Hepatocyte (in vitro differentiated cells): ENCODE results near the gene WHRN. TPM values are rescaled to one million over a fixed set of nuclear protein-coding genes. Genes with fewer than 3 reads are reported as not detected.

Experiments used
- DNase-seq: peaks from one replicate; pipeline ENCODE4 v3.0.0-alpha.2; 2016; ENCODE audit warnings: low spot score
- H2AFZ ChIP-seq: fragments of 200-600 bp; sonication (generic); 2 replicates; pipeline ENCODE4 v1.6.0; 2016; ENCODE audit warnings: antibody characterized with exemption, mild to moderate bottlenecking
- H3K27ac ChIP-seq: fragments of 200-600 bp; sonication (generic); 2 replicates; pipeline ENCODE4 v1.5.1; 2016; ENCODE audit warnings: mild to moderate bottlenecking
- H3K27me3 ChIP-seq: fragments of 200-600 bp; sonication (generic); 2 replicates; pipeline ENCODE4 v1.6.1; 2016
- H3K36me3 ChIP-seq: fragments of 200-600 bp; sonication (generic); replicated peaks from 2 replicates; pipeline ENCODE4 v1.5.1; 2016; ENCODE audit warnings: low read depth; ENCODE audit not compliant: insufficient read depth
- H3K4me1 ChIP-seq: fragments of 200-600 bp; sonication (generic); 2 replicates; pipeline ENCODE4 v1.5.1; 2016; ENCODE audit warnings: mild to moderate bottlenecking, moderate library complexity; ENCODE audit not compliant: insufficient read depth
- H3K4me2 ChIP-seq: fragments of 200-600 bp; sonication (generic); 2 replicates; pipeline ENCODE4 v1.6.0; 2016
- H3K4me3 ChIP-seq: fragments of 200-600 bp; sonication (generic); 2 replicates; pipeline ENCODE4 v1.5.1; 2016; ENCODE audit warnings: mild to moderate bottlenecking
- H3K79me2 ChIP-seq: fragments of 200-600 bp; sonication (generic); 2 replicates; pipeline ENCODE4 v1.6.0; 2017; ENCODE audit warnings: mild to moderate bottlenecking
- H3K9me2 ChIP-seq: fragments of 200-600 bp; sonication (generic); replicated peaks from 2 replicates; pipeline ENCODE4 v1.6.0; 2017; ENCODE audit warnings: mild to moderate bottlenecking; ENCODE audit not compliant: insufficient read depth
- H3K9me3 ChIP-seq: fragments of 200-600 bp; sonication (generic); 2 replicates; pipeline ENCODE4 v1.5.1; 2016; ENCODE audit warnings: low read depth, mild to moderate bottlenecking
- H4K20me1 ChIP-seq: fragments of 200-600 bp; sonication (generic); 2 replicates; pipeline ENCODE4 v1.6.0; 2016; ENCODE audit warnings: mild to moderate bottlenecking; ENCODE audit not compliant: insufficient read depth, poor library complexity, severe bottlenecking
- EZH2 ChIP-seq: fragments of 200-600 bp; sonication (generic); IDR thresholded peaks from 2 replicates; pipeline ENCODE4 v1.6.1; 2016; ENCODE audit warnings: antibody characterized with exemption, mild to moderate bottlenecking, borderline replicate concordance
- EZH2phosphoT487 ChIP-seq: fragments of 200-600 bp; sonication (generic); IDR thresholded peaks from one replicate; pipeline ENCODE4 v1.6.1; 2018; ENCODE audit warnings: antibody characterized with exemption, mild to moderate bottlenecking, low read depth, moderate library complexity; ENCODE audit not compliant: unreplicated experiment, severe bottlenecking
- WGBS: methylation state at CpG from one replicate; pipeline ENCODE4 v1.1.6; 2016; ENCODE audit warnings: low lambda C conversion rate; ENCODE audit errors: missing lambda C conversion rate; 5-methylcytosine and 5-hydroxymethylcytosine counted together
- polyA plus RNA-seq: library from polyadenylated mRNA; unstranded; fragments of >200 nt; fragmentation: Nextera tagmentation; extraction: Ambion mirVana; gene quantifications from 2 replicates; pipeline ENCODE4 v1.2.1, GENCODE V29; 2016
- total RNA-seq: library from RNA; depleted of rRNA; stranded (reverse); fragments of >200 nt; gene quantifications from 2 replicates; pipeline ENCODE4 v1.2.3, GENCODE V29; 2014
- TF ChIP-seq, protein P1 (sequence below): fragments of 200-600 bp; sonication (generic); IDR thresholded peaks from 2 replicates; pipeline ENCODE4 v1.5.1; 2016; ENCODE audit warnings: antibody characterized with exemption, mild to moderate bottlenecking; ENCODE audit not compliant: poor library complexity

WHRN gene
- total and polyA plus RNA-seq, 2 experiments from 2014 or later, result 3.2 to 6.6 TPM

DNA sequence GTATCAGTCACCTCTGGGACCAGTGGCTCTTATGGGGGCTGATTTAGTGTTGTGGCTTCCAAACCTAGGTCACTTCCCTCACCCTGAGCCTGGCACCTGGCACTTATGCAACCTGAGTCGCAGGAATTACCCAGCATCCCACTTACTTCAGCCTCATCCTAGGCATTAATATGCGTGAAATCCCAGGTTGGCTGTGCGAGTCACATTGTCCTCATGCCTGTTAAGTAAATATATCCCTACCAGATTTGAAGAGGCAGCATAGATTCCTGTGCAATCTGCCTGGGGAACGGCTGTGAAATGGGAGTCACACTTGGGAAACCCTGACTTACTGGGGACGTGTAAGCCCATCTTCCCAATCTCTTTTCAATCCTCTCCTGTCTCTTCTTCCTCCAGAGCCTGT is 74.8 kb downstream of the WHRN start:
- Histone ChIP-seq H3K4me3 (no peak overlapping the region), H3K27ac (no peak overlapping the region), H3K4me2 (no peak overlapping the region), H3K9me2 (no peaks in the 10 kb centered on the region), H2AFZ (no peak overlapping the region), H3K4me1 (no peaks in the 10 kb centered on the region), H3K36me3 (no peaks in the 10 kb centered on the region), H3K79me2 (no peaks in the 10 kb centered on the region), H4K20me1 (no peaks in the 10 kb centered on the region), H3K9me3 (no peaks in the 10 kb centered on the region), H3K27me3 (no peaks in the 10 kb centered on the region)
- WGBS, result 84% methylated on average over 5 of the region's 5 CpGs
- no peak for DNase-seq
- TF ChIP-seq, protein P1, sequence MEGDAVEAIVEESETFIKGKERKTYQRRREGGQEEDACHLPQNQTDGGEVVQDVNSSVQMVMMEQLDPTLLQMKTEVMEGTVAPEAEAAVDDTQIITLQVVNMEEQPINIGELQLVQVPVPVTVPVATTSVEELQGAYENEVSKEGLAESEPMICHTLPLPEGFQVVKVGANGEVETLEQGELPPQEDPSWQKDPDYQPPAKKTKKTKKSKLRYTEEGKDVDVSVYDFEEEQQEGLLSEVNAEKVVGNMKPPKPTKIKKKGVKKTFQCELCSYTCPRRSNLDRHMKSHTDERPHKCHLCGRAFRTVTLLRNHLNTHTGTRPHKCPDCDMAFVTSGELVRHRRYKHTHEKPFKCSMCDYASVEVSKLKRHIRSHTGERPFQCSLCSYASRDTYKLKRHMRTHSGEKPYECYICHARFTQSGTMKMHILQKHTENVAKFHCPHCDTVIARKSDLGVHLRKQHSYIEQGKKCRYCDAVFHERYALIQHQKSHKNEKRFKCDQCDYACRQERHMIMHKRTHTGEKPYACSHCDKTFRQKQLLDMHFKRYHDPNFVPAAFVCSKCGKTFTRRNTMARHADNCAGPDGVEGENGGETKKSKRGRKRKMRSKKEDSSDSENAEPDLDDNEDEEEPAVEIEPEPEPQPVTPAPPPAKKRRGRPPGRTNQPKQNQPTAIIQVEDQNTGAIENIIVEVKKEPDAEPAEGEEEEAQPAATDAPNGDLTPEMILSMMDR, result no peak
- no peak for TF ChIP-seq EZH2
- TF ChIP-seq EZH2phosphoT487, result no peak

DNA sequence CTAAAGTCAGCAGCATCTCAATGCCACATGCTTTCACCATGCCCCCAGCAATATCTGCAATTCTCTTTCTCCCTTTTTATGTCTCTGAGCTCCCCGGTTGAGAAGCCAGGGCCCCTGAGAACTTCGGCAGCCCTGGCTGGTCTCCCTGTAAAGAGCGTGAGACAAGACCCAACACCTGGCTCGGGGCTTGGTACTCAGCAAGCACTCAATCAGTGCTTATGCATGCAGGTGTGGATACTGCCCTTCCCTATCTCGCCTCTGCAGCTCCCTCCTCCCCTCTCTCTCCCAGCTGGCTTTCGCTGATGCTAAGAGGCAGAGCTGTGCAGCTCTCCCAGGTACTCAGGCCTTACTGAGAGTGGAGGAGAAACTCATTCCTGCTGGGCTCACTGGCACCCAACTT is 75.8 kb downstream of the WHRN start:
- H3K4me1 ChIP-seq, result no peaks in the 10 kb centered on the region
- no peak overlapping the region for H2AFZ ChIP-seq
- no peaks in the 10 kb centered on the region for H3K9me2 ChIP-seq
- H3K79me2 ChIP-seq, result no peaks in the 10 kb centered on the region
- no peaks in the 10 kb centered on the region for H3K36me3 ChIP-seq
- 90% methylated on average over 6 of the region's 6 CpGs for WGBS
- H4K20me1 ChIP-seq, result no peaks in the 10 kb centered on the region
- TF ChIP-seq, protein P1, result no peak
- TF ChIP-seq EZH2phosphoT487, result no peak
- no peak for TF ChIP-seq EZH2
- H3K4me2 ChIP-seq, result no peak overlapping the region
- no peak overlapping the region for H3K4me3 ChIP-seq
- H3K27me3 ChIP-seq, result no peaks in the 10 kb centered on the region
- no peaks in the 10 kb centered on the region for H3K9me3 ChIP-seq
- no peak for DNase-seq
- H3K27ac ChIP-seq, result no peak overlapping the region

DNA sequence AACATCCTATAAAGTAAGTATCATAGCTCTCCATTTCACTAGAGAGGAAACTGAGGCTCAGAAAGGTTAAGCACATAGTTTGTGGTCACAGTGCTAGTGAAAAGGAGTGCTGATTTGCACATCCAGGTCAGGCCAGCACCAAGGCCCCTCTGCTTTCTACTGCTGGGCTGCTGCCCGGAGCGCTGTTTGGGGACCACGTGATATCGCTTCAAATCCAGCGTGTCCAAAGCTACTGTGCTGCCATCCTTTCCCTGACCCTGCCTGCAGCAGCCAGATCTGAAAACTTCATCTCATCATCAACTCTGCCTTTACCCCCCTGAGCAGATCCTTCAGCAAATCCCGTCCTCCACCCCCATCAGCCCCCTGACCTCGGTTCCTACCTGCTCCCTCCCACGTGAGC is 76.8 kb downstream of the WHRN start:
- H3K4me2 ChIP-seq, result no peak overlapping the region
- DNase-seq, result no peak
- no peaks in the 10 kb centered on the region for H4K20me1 ChIP-seq
- H3K36me3 ChIP-seq, result no peaks in the 10 kb centered on the region
- no peaks in the 10 kb centered on the region for H3K9me3 ChIP-seq
- WGBS, result 89% methylated on average over 8 of the region's 8 CpGs
- no peaks in the 10 kb centered on the region for H3K9me2 ChIP-seq
- no peaks in the 10 kb centered on the region for H3K4me1 ChIP-seq
- no peaks in the 10 kb centered on the region for H3K79me2 ChIP-seq
- H3K4me3 ChIP-seq, result no peak overlapping the region
- no peak overlapping the region for H3K27ac ChIP-seq
- no peak overlapping the region for H2AFZ ChIP-seq
- no peaks in the 10 kb centered on the region for H3K27me3 ChIP-seq
- TF ChIP-seq EZH2 (no peak), EZH2phosphoT487 (no peak)
- TF ChIP-seq, protein P1, result no peak

DNA sequence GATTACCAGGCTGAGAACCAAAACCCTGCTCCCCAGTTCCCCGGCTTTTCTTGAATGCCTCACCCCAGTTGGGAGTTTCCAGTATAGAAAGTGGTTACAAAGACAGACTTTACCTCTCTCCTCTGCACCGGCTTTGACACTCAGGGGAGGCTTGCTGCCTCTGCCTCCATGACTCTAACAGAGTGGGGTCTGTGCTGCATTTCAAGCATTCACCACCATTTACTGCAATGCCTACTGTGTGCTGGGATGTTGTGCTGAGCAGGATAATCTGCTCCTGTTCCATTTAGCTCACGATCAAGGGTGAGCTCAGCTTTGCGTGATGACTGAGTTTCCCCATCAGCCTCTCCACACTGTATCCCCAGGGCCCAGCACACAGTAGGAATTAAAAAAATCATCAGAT is 77.6 kb downstream of the WHRN start:
- H3K4me1 ChIP-seq, result no peaks in the 10 kb centered on the region
- H3K27ac ChIP-seq, result no peak overlapping the region
- 98% methylated on average over 4 of the region's 4 CpGs for WGBS
- DNase-seq, result no peak
- no peaks in the 10 kb centered on the region for H3K27me3 ChIP-seq
- H3K4me2 ChIP-seq, result no peak overlapping the region
- no peaks in the 10 kb centered on the region for H4K20me1 ChIP-seq
- H3K9me3 ChIP-seq, result no peaks in the 10 kb centered on the region
- H3K9me2 ChIP-seq, result no peaks in the 10 kb centered on the region
- H2AFZ ChIP-seq, result no peak overlapping the region
- no peaks in the 10 kb centered on the region for H3K79me2 ChIP-seq
- H3K4me3 ChIP-seq, result no peak overlapping the region
- no peaks in the 10 kb centered on the region for H3K36me3 ChIP-seq
- no peak for TF ChIP-seq EZH2phosphoT487
